Natural killer cell (primary cell): ENCODE measurements around the gene SLC20A1. TPM values are rescaled to one million over a fixed set of nuclear protein-coding genes. Genes with fewer than 3 reads are reported as not detected.

Source experiments
- ATAC-seq, 3 donors: fragments of 150-1000 bp in 2 of 3; fragments of 200-7000 bp in 1 of 3; cut with Tn5 transposase; 1 replicate in 1 of 3; 2 replicates in 2 of 3; pipeline ENCODE4 v1.10.0; 2021; ENCODE audit warnings: mild to moderate bottlenecking in 2 of 3, moderate library complexity in 2 of 3
- DNase-seq, 2 donors: peaks; one replicate each; pipeline versions ENCODE4 v3.0.0 to v3.0.0-alpha.2; 2013 to 2021; ENCODE audit warnings: mixed read lengths in 1 of 2
- H3K27ac ChIP-seq: one replicate; pipeline ENCODE4 v1.5.1; 2013; ENCODE audit warnings: mild to moderate bottlenecking, low read length
- H3K27me3 ChIP-seq: one replicate; pipeline ENCODE4 v1.6.1; 2013; ENCODE audit warnings: low read length; ENCODE audit not compliant: control insufficient read depth, insufficient read depth
- H3K36me3 ChIP-seq: one replicate; pipeline ENCODE4 v1.6.1; 2013; ENCODE audit warnings: low read length; ENCODE audit not compliant: control insufficient read depth, insufficient read depth
- H3K4me1 ChIP-seq: one replicate; pipeline ENCODE4 v1.6.1; 2013; ENCODE audit warnings: low read length; ENCODE audit not compliant: control insufficient read depth, insufficient read depth
- H3K4me3 ChIP-seq: one replicate; pipeline ENCODE4 v1.5.1; 2013; ENCODE audit warnings: low read length
- H3K9me3 ChIP-seq: one replicate; pipeline ENCODE4 v1.6.1; 2013; ENCODE audit warnings: low read length; ENCODE audit not compliant: control insufficient read depth, insufficient read depth
- H3K27ac Mint-ChIP-seq, 2 donors: one replicate each; pipeline ENCODE4 v1.8.0; 2022; ENCODE audit warnings: mild to moderate bottlenecking in 2 of 2, mixed read lengths in 2 of 2, moderate library complexity in 1 of 2
- H3K27me3 Mint-ChIP-seq, 2 donors: one replicate each; pipeline ENCODE4 v1.8.0; 2022; ENCODE audit warnings: low read depth in 2 of 2, mixed read lengths in 2 of 2
- H3K36me3 Mint-ChIP-seq: one replicate; pipeline ENCODE4 v1.8.0; 2022; ENCODE audit warnings: mixed read lengths
- H3K4me1 Mint-ChIP-seq, 2 donors: one replicate each; pipeline ENCODE4 v1.8.0; 2022; ENCODE audit warnings: mixed read lengths in 2 of 2
- H3K4me3 Mint-ChIP-seq: one replicate; pipeline ENCODE4 v1.8.0; 2022; ENCODE audit warnings: mild to moderate bottlenecking, moderate library complexity, mixed read lengths
- H3K9me3 Mint-ChIP-seq, 2 donors: one replicate each; pipeline ENCODE4 v1.8.0; 2022; ENCODE audit warnings: mixed read lengths in 2 of 2
- WGBS: methylation state at CpG from one replicate; pipeline ENCODE4 v1.1.7; 2013; ENCODE audit warnings: missing lambda C conversion rate; ENCODE audit not compliant: insufficient coverage; 5-methylcytosine and 5-hydroxymethylcytosine counted together
- intact Hi-C: fragments of 100-400 bp; cut with micrococcal nuclease; formaldehyde crosslinking; loops from one replicate; pipeline ENCODE4 v1.14.2; 2022
- total RNA-seq, 4 donors: library from RNA; stranded (reverse); fragments of 120-200 nt in 1 of 4; gene quantifications; one replicate each; pipeline versions ENCODE4 v1.2.3 to v1.2.4, GENCODE V29; 2013 to 2022
- TF ChIP-seq, protein P1 (sequence below): fragments of 200-600 bp; IDR thresholded peaks from one replicate; pipeline ENCODE4 v1.8.0; 2022; ENCODE audit warnings: antibody characterized with exemption

Gene SLC20A1
- total RNA-seq, 3 donors from 2014 or later (not counting 1 experiment from before 2014, with no cell fraction given): 193 to 241 (median 233) TPM

DNA sequence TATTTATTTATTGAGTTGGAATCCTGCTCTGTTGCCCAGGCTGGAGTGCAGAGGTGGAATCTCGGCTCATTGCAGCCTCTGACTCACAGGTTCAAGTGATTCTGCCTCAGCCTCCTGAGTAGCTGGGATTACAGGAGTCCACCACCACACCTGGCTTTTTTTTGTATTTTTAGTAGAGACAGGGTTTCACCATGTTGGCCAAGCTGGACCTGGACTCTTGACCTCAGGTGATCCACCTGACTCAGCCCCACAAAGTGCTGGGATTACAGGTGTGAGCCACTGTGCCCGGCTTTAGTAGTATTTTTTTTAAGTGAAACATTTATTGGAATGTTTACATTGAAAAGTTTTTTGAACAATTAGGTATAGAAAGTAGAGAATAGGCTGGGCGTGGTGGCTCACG is 23.9 kb downstream of the SLC20A1 start:
- H3K27ac Mint-ChIP-seq: no peak overlapping the region
- H3K27me3 Mint-ChIP-seq: no peaks in the 10 kb centered on the region
- Histone ChIP-seq H3K36me3 (peaks cover 11% of the 10 kb centered on the region), H3K9me3 (no peaks in the 10 kb centered on the region), H3K27me3 (no peaks in the 10 kb centered on the region), H3K4me3 (no peak overlapping the region), H3K27ac (no peak overlapping the region), H3K4me1 (peaks cover 10% of the 10 kb centered on the region)
- no peak for ATAC-seq
- H3K9me3 Mint-ChIP-seq: no peaks in the 10 kb centered on the region
- H3K36me3 Mint-ChIP-seq: no peaks in the 10 kb centered on the region
- intact Hi-C loops: loop anchor here (5.0 kb wide), 1 partner anchor 37 kb away; no protein-coding TSS in a partner anchor
- H3K4me1 Mint-ChIP-seq: peaks cover 19 to 25% of the 10 kb centered on the region in 2 donors
- no peak overlapping the region for H3K4me3 Mint-ChIP-seq
- WGBS: 98% methylated on average over 4 of the region's 4 CpGs
- TF ChIP-seq, protein P1, sequence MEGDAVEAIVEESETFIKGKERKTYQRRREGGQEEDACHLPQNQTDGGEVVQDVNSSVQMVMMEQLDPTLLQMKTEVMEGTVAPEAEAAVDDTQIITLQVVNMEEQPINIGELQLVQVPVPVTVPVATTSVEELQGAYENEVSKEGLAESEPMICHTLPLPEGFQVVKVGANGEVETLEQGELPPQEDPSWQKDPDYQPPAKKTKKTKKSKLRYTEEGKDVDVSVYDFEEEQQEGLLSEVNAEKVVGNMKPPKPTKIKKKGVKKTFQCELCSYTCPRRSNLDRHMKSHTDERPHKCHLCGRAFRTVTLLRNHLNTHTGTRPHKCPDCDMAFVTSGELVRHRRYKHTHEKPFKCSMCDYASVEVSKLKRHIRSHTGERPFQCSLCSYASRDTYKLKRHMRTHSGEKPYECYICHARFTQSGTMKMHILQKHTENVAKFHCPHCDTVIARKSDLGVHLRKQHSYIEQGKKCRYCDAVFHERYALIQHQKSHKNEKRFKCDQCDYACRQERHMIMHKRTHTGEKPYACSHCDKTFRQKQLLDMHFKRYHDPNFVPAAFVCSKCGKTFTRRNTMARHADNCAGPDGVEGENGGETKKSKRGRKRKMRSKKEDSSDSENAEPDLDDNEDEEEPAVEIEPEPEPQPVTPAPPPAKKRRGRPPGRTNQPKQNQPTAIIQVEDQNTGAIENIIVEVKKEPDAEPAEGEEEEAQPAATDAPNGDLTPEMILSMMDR: no peak
- no peak for DNase-seq

DNA sequence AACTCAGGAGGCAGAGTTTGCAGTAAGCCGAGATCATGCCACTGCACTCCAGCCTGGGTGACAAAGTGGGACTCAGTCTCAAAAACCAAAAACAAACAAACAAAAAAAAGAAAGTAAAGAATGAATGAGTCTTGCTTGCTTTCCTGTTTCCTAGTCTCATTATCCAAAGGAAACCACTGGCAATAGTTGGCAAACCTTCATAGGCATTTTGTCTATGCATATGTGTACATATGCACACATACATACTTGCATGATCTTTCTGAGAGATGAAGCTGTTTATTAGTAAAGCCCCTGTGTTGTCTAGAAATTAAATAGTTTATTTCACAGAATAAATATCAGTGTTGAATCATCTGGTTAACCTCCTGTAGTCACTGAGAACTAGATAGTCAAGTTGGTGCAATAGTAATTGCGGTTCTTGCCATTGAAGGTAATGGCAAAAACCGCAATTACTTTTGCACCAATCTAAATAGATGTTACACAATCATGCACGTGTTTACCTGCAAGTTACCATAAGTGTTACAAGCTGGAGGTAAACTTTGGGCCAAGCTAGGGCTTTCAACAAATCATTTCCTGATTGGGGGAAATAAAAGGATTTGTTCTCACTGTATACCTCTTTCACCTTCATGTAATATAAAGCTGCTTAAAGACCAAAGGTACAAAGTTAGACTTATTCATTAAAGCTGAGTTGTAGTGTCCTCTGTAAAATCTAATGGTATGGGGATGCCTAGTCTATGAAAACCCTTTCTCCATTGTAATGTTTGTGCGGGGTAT is 24.7 kb downstream of the SLC20A1 start:
- Histone ChIP-seq H3K9me3 (no peaks in the 10 kb centered on the region), H3K27me3 (no peaks in the 10 kb centered on the region), H3K4me3 (no peak overlapping the region), H3K27ac (no peak overlapping the region), H3K4me1 (peaks cover 10% of the 10 kb centered on the region), H3K36me3 (peaks cover 3% of the 10 kb centered on the region)
- Mint-ChIP-seq H3K27me3 (no peaks in the 10 kb centered on the region), H3K4me3 (no peak overlapping the region), H3K9me3 (no peaks in the 10 kb centered on the region), H3K4me1 (peaks cover 16 to 17% of the 10 kb centered on the region in 2 donors), H3K36me3 (no peaks in the 10 kb centered on the region), H3K27ac (no peak overlapping the region)
- DNase-seq: no peak
- no peak for ATAC-seq
- 97% methylated on average over 4 of the region's 5 CpGs for WGBS
- intact Hi-C loops: no loop called here
- TF ChIP-seq, protein P1: no peak

DNA sequence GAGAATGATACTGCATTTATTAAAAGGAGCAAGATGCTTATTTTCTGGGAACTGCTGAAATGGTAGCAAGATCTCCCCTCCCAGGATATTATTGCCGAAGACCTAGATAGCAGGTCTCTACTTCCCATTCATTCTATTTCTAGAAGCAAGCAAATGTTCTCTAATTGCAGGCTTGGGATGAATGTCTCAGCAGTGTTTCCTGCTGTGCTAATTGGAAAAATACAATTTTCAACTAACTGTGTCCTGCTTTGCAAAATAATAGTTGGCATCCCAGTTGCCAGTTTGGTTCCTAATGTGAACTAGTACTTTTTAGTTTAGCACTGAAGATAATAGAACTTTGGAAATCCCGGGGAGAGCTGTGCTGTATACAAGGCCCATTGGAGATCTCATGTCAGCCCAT is 26.1 kb downstream of the SLC20A1 start:
- Histone ChIP-seq H3K27me3 (no peaks in the 10 kb centered on the region), H3K27ac (no peak overlapping the region), H3K9me3 (no peaks in the 10 kb centered on the region), H3K4me1 (peaks cover 10% of the 10 kb centered on the region), H3K36me3 (no peaks in the 10 kb centered on the region), H3K4me3 (no peak overlapping the region)
- Mint-ChIP-seq H3K9me3 (no peaks in the 10 kb centered on the region), H3K27me3 (no peaks in the 10 kb centered on the region), H3K4me3 (no peak overlapping the region), H3K4me1 (peaks cover 8 to 11% of the 10 kb centered on the region in 2 donors), H3K36me3 (no peaks in the 10 kb centered on the region), H3K27ac (no peak overlapping the region)
- TF ChIP-seq, protein P1: no peak
- intact Hi-C loops: no loop called here
- no peak for DNase-seq
- no peak for ATAC-seq
- 100% methylated on average over 2 of the region's 2 CpGs for WGBS
